HS-5 (cell line): ENCODE measurements around the gene RNASE2.
"Not testable (repeated sequence)": the region's sequence is repeated elsewhere in the genome, so short reads cannot be mapped to it uniquely, and the experiment has no call there.

Experiments
- DNase-seq: peaks from one replicate; pipeline ENCODE4 v3.0.0-alpha.2; 2012; ENCODE audit warnings: low read depth

The RNASE2 gene

GRCh38 chr14:20954736-20955537 is at the start of gene RNASE2:
Gene RNASE2 (plus strand): TSS chr14:20955487. CDS start chr14:20955772, 285 bp downstream.
- DNase-seq = not testable (repeated sequence)

- DNase-seq = no peak
Observed at GRCh38 chr14:20905676-20906075, 49.6 kb upstream of the RNASE2 start.

DNA sequence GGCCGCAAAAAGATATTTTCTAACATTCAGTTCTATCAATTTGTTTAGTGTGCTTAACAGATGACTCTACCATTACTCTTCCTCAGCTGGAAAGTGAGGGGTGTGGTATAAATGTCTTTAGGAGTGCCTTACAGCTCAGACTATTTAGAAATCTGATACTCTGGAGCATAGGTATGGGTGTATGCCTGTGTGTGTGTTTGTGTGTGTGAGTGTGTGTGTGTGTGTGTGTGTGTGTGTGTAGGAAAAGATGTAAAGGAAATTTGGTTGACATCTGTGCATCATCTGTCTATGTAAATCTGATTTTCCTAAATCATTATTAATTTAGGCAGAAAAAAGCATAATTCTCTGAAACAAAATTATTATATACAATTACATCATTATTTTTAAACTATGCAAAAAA is 48.1 kb upstream of the RNASE2 start:
- no peak for DNase-seq

DNA sequence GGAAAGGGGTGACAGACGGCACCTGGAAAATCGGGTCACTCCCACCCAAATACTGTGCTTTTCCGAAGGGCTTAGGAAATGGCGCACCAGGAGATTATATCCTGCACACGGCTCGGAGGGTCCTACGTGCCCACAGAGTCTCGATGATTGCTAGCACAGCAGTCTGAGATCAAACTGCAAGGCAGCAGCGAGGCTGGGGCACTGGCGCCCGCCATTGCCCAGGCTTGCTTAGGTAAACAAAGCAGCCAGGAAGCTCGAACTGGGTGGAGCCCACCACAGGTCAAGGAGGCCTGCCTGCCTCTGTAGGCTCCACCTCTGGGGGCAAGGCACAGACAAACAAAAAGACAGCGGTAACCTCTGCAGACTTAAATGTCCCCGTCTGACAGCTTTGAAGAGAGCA is 44.5 kb upstream of the RNASE2 start:
- DNase-seq = not testable (repeated sequence)

DNA sequence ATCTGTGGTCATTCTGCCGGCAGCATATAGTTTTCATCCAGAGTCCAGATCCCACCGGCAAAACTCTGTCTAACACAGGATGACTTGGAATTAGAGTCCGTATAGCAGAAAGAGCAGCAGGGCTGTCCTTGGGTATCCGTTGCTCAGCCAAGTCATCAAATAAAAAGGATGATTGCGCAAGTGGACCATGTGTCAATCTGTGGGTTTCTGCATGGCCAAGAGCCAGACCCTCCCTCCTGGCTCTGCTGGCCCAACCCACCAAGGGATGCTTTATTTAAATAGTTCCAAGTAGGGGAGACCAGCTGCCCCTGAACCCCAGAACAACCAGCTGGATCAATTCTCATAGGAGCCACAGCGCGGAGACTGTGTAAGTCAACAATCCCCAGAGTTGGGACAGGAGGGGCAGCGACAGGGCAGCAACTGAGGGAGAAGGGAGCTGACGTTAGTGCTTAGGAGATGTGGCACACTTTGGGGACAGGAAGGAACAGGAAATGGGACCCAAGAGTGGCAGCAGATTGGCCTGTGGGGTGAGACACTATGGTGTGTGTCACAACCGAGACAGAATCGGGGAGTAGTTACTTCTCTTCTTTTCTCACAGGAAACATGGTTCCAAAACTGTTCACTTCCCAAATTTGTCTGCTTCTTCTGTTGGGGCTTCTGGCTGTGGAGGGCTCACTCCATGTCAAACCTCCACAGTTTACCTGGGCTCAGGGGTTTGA is 36.1 kb upstream of the RNASE2 start:
- not testable (repeated sequence) for DNase-seq

DNA sequence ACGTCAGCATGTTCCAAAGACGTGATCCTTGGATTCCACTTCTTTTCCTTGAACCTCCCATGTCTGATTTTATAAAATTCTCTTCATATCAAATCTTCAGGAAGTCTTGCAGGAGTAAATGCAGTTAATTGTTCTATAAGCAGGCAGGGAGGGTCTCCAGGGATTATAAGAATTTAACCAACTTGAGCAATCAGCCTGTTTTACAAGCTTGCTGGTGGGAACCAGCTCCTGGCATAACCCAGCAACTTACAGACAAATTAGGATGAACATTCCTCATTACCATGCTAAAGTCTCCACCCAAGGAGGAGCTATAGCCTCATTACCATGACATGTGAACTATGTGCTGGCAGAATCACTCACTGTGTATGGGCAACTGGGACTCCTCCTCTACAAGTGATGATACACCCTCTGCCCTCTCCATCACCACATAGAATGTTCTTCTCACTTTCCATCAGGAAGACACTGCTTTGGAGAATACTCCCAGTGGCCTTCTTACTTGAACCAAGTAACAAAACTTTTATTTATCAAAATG is 31.5 kb upstream of the RNASE2 start:
- not testable (repeated sequence) for DNase-seq

DNA sequence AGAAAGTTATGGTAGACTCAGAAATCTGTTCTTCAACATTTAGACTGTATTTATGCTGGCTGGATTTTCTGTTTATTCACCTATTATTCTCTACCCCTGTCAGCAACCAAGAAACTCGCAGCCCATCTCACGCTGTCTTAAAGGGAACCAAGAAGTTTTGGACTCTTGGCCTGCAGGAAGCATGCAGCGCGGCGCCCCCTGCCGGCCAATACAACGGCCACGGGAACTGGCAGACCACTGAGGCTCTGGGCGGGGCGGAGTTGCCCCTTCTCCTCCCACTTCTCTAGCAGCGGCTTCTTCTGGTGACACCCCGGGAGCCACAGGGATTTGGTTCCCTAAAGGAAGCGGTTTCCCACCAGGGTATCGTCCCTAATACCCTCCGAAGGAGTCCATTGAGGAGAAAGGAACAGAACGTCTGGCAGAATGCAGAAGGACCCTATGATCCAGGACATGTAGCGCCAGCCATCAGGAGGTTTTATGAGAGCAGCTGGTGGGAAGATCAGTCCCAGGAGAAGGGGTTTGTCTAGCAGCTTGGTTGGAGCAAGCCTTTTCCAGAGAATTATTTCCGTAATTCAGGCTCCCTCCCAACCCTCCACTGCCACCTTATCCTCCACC is 21.0 kb upstream of the RNASE2 start:
- no peak for DNase-seq

GRCh38 chr14:20935303-20935984 is 19.8 kb upstream of the RNASE2 start:
- DNase-seq = no peak

GRCh38 chr14:20945146-20945545 is 10.1 kb upstream of the RNASE2 start:
- not testable (repeated sequence) for DNase-seq

DNA sequence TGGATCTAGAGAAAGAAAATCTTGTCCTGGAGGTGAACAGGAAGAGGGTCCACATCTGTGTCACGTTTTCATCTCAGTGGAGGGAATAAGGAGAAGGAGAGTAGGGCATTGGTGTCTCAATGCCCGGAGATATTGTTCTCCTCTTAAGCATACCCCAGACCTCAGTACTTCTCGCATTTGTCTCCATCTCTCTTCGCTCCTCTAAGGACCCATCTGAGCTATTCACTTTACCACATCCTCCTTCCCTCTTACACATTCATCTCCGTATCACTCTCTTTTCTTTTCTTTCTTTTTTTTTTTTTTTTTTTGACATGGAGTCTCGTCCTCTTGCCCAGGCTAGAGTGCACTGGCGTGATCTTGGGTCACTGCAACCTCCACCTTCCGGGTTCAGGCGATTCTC is 8.6 kb upstream of the RNASE2 start:
- not testable (repeated sequence) for DNase-seq

DNA sequence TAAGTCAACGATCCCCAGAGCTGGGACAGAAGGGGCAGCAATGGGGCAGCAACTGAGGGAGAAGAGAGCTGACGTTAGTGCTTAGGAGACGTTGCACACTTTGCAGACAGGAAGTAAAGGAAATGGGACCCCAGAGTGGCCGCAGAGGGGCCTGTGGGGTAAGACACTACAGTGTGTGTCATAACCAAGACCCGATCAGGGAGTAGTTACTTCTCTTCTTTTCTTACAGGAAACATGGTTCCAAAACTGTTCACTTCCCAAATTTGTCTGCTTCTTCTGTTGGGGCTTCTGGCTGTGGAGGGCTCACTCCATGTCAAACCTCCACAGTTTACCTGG is 219 bp downstream of the RNASE2 start:
- DNase-seq = not testable (repeated sequence)

GRCh38 chr14:20956376-20956976 is 1.2 kb downstream of the RNASE2 start:
- DNase-seq = no peak

DNA sequence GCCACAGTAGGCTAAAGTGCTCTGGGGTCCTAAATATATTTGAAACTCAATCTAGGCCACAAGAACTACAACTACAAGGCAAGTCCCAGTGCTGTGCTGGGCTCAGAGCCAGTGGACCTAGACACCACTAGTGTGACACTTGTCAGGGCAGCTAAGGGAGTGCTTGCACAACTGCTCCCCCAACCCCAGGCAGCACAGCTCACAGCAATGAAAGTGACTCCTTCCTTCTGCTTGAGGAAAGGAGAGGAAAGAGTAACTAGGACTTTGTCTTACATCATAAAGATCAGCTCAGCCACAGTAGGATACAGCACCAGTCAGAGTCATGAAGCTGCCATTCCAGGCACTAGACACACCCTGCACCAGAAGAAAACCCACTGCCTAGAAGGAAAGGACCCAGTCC is 3.7 kb downstream of the RNASE2 start:
- not testable (repeated sequence) for DNase-seq

GRCh38 chr14:20969336-20969735 is 14.0 kb downstream of the RNASE2 start:
- no peak for DNase-seq

DNA sequence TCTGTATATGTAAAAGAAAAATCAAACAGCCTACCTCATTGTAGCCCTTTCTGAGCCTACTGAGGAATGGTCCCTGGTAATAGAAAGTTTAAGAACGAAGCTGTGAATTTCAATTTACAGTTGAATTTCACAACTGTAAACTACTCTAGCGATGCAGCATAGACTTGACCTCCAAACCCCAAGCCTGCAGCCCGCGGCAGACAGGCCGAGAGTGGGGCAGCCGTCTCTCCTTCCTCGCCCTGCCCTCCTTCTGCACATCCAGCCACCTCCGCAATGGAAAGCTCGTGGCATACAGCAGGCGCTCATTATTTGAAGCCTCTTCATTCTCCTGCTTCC is 15.3 kb downstream of the RNASE2 start:
- DNase-seq = no peak

GRCh38 chr14:20970983-20971704 is 15.9 kb downstream of the RNASE2 start:
- DNase-seq = peak; percentile 46

DNA sequence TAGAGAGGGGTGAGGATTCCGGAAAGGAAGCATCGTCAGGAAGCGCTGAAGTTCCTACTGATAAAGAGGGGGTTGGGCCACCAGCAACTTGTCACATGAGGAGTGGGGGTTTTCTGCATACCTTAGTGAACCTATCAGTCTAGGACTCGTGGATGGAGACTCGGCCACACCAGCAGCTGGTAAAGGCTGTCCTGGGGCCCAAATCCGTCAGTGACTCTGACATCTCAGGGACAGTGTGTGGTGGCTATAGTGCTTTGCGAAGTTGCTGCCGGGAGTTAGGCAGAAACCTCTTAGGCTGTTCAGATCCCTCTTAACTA is 16.4 kb downstream of the RNASE2 start:
- no peak for DNase-seq

DNA sequence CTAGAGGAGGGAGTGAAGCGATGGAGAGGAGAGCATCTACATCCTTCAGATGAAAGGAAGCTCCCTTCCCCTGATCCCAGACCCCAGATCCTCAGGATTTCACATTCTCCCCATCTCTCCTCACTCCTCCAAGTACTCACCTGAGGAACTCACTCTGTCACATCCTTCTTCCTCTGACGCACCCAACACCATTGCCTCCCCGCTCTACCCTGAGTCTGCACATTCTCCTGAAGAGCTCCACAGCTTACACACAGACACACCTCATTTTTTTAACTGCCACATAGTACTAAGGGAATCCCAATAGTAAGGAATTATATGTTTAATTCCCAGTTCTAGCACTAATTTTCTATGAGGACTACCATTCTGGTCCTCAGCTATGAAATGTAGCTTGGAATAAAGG is 18.2 kb downstream of the RNASE2 start:
- DNase-seq = no peak

GRCh38 chr14:20976291-20976690 is 21.0 kb downstream of the RNASE2 start:
- DNase-seq = no peak

- no peak for DNase-seq
Observed at GRCh38 chr14:20978687-20979086, 23.4 kb downstream of the RNASE2 start.

DNA sequence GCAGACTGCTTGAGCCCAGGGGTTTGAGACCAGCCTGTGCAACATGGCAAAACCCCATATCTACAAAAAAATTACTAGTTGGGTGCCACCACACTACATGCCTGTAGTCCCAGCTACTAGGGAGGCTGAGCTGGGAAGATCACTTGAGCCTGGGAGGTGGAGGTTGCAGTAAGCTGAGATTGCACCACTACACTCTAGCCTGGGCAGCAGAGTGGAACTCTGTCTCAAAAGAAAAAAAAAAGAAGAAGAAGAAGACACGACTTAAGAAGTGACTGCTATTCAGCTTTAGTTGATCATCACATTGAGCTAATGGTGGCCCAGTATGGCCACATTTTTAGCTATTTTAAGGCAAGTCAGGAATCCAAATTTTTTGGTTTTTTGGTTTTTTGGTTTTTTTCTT is 25.6 kb downstream of the RNASE2 start:
- no peak for DNase-seq
